ENCODE measurements around the gene PRKAG2. TPM values are rescaled to one million over a fixed set of nuclear protein-coding genes. Genes with fewer than 3 reads are reported as not detected.

The PRKAG2 gene
- polyA plus RNA-seq, 1 of the 3 experiments (the other 2 are of a cell fraction), result 51.6 TPM

DNA sequence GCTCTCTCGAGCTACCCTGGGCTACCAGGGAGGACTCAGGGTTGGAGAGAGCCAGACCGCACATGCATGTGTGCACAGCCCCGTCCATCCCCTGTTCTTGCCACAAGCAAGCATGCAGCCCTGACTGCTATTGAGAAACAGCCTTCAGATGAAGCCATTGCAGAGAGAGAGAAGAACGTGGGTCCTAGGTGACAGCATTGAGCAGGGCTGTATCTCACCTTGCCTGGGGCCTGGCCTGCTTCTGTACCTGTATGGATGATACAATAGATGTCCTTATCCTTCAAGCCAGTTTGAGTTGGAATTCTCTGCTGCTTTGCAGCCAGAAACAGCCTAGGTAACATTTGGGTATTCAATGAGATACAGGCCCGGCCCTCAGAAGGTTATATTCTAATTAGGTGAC, 229.9 kb downstream of the PRKAG2 start:
- 58% methylated on average over 5 of the region's 5 CpGs for WGBS (ENCODE audit: low lambda C conversion rate)
- DNase-seq, result no peak
- H3K4me1 ChIP-seq (ENCODE audit: control insufficient read depth in 1 of 2, insufficient read depth in 2 of 2, low read depth in 1 of 2, low read length in 1 of 2), result peaks cover 0 to 10% of the 10 kb centered on the region in 2 experiments; a peak in 1 of 4 replicates
- ChIA-PET POLR2A (no interaction called here), CTCF (interaction anchor here (0.7 to 8.2 kb wide), 4 partner anchors 14 to 111 kb away, joined by 3 to 66 read pairs (median 4); no protein-coding TSS in a partner anchor)
- H4K20me1 ChIP-seq (ENCODE audit: insufficient read depth), result no peaks in the 10 kb centered on the region
- H3K79me2 ChIP-seq (ENCODE audit: insufficient read depth), result no peaks in the 10 kb centered on the region
- H3K27ac ChIP-seq (ENCODE audit: low read depth in 2 of 2, low read length in 1 of 2), result no peak overlapping the region
- no peak overlapping the region for H2AFZ ChIP-seq (ENCODE audit: low read depth)
- H3K4me2 ChIP-seq, result no peak overlapping the region
- TF ChIP-seq EP300 (IDR thresholded peaks at IDR 0.05; ENCODE audit: borderline replicate concordance in 1 of 2, low read depth in 1 of 2, low read length in 1 of 2) (no peak), RFX5 (IDR thresholded peaks at IDR 0.05; ENCODE audit: low read length) (no peak), RCOR1 (IDR thresholded peaks at IDR 0.05; ENCODE audit: low read length) (no peak), ELF1 (IDR thresholded peaks at IDR 0.05) (no peak)
- TF ChIP-seq, protein P1, sequence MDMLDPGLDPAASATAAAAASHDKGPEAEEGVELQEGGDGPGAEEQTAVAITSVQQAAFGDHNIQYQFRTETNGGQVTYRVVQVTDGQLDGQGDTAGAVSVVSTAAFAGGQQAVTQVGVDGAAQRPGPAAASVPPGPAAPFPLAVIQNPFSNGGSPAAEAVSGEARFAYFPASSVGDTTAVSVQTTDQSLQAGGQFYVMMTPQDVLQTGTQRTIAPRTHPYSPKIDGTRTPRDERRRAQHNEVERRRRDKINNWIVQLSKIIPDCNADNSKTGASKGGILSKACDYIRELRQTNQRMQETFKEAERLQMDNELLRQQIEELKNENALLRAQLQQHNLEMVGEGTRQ (IDR thresholded peaks at IDR 0.05; ENCODE audit: borderline replicate concordance, low read depth, low read length), result no peak
- TF ChIP-seq, protein P2, sequence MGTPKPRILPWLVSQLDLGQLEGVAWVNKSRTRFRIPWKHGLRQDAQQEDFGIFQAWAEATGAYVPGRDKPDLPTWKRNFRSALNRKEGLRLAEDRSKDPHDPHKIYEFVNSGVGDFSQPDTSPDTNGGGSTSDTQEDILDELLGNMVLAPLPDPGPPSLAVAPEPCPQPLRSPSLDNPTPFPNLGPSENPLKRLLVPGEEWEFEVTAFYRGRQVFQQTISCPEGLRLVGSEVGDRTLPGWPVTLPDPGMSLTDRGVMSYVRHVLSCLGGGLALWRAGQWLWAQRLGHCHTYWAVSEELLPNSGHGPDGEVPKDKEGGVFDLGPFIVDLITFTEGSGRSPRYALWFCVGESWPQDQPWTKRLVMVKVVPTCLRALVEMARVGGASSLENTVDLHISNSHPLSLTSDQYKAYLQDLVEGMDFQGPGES (IDR thresholded peaks at IDR 0.05; ENCODE audit: low read depth, low read length), result no peak
- H3K27me3 ChIP-seq (ENCODE audit: insufficient read depth), result no peaks in the 10 kb centered on the region
- no peak overlapping the region for H3K4me3 ChIP-seq (ENCODE audit: low read depth in 2 of 2, low read length in 1 of 2)
- no peaks in the 10 kb centered on the region for H3K9me3 ChIP-seq
- H3K9me2 ChIP-seq, result no peaks in the 10 kb centered on the region
- peaks cover 0 to 3% of the 10 kb centered on the region in 2 experiments for H3K36me3 ChIP-seq (replicated peaks in 1 of 2; ENCODE audit: control insufficient read depth in 1 of 2, insufficient read depth in 2 of 2, low read length in 1 of 2)
- H3F3A ChIP-seq (replicated peaks; ENCODE audit: insufficient read depth), result peaks cover 16% of the 10 kb centered on the region
- H3K9ac ChIP-seq, result no peak overlapping the region

DNA sequence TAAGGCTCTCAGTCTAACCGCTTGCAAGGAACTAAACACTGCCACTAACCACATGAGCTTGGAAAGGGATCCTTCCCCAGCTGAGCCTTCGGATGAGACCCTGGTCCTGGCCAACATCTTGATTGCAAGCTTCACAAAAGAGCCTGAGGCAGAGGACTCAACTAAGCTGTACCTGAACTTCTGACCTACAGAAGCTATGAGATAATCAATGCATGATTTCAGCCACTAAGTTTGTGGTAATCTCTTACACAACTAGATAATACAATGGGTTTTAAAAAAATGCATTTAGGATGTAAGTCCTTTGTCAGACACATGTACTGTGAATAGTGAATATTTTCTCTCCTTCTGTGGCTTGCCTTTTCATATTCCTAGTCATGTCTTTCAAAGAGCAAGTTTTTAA, 231.6 kb downstream of the PRKAG2 start:
- ChIA-PET CTCF (interaction anchor here (0.6 to 8.2 kb wide), 3 partner anchors 12 to 1091 kb away, joined by 3 to 66 read pairs (median 5); no protein-coding TSS in a partner anchor), POLR2A (no interaction called here)
- Histone ChIP-seq H2AFZ (ENCODE audit: low read depth) (no peak overlapping the region), H3K79me2 (ENCODE audit: insufficient read depth) (no peaks in the 10 kb centered on the region), H3K27ac (ENCODE audit: low read depth in 2 of 2, low read length in 1 of 2) (no peak overlapping the region), H3K9ac (no peak overlapping the region), H3K9me2 (no peaks in the 10 kb centered on the region), H3K9me3 (no peaks in the 10 kb centered on the region), H3K4me1 (ENCODE audit: control insufficient read depth in 1 of 2, insufficient read depth in 2 of 2, low read depth in 1 of 2, low read length in 1 of 2) (no peaks in the 10 kb centered on the region), H3K36me3 (replicated peaks in 1 of 2; ENCODE audit: control insufficient read depth in 1 of 2, insufficient read depth in 2 of 2, low read length in 1 of 2) (peaks cover 0 to 3% of the 10 kb centered on the region in 2 experiments), H3F3A (replicated peaks; ENCODE audit: insufficient read depth) (peaks cover 6% of the 10 kb centered on the region), H3K4me2 (no peak overlapping the region), H3K27me3 (ENCODE audit: insufficient read depth) (no peaks in the 10 kb centered on the region), H4K20me1 (ENCODE audit: insufficient read depth) (no peaks in the 10 kb centered on the region), H3K4me3 (ENCODE audit: low read depth in 2 of 2, low read length in 1 of 2) (no peak overlapping the region)
- 88% methylated on average over 2 of the region's 2 CpGs for WGBS (ENCODE audit: low lambda C conversion rate)
- TF ChIP-seq NFIC (IDR thresholded peaks at IDR 0.05; ENCODE audit: borderline replicate concordance), result no peak
- TF ChIP-seq EP300 (IDR thresholded peaks at IDR 0.05; ENCODE audit: borderline replicate concordance in 1 of 2, low read depth in 1 of 2, low read length in 1 of 2), result no peak
- TF ChIP-seq FOXJ3 (CRISPR knock-in tag; IDR thresholded peaks at IDR 0.05), result no peak
- TF ChIP-seq, protein P3, sequence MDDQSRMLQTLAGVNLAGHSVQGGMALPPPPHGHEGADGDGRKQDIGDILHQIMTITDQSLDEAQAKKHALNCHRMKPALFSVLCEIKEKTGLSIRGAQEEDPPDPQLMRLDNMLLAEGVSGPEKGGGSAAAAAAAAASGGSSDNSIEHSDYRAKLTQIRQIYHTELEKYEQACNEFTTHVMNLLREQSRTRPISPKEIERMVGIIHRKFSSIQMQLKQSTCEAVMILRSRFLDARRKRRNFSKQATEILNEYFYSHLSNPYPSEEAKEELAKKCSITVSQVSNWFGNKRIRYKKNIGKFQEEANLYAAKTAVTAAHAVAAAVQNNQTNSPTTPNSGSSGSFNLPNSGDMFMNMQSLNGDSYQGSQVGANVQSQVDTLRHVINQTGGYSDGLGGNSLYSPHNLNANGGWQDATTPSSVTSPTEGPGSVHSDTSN (IDR thresholded peaks at IDR 0.05), result no peak
- TF ChIP-seq RXRA (IDR thresholded peaks at IDR 0.05; ENCODE audit: borderline replicate concordance, low read depth), result no peak
- no peak for TF ChIP-seq GATA2 (CRISPR knock-in tag; IDR thresholded peaks at IDR 0.05)
- TF ChIP-seq RAD21 (IDR thresholded peaks at IDR 0.05; ENCODE audit: low read length), result no peak
- no peak for TF ChIP-seq MEF2A (IDR thresholded peaks at IDR 0.05; ENCODE audit: borderline replicate concordance, low read depth)
- TF ChIP-seq ELF1 (IDR thresholded peaks at IDR 0.05), result no peak
- TF ChIP-seq, protein P4, sequence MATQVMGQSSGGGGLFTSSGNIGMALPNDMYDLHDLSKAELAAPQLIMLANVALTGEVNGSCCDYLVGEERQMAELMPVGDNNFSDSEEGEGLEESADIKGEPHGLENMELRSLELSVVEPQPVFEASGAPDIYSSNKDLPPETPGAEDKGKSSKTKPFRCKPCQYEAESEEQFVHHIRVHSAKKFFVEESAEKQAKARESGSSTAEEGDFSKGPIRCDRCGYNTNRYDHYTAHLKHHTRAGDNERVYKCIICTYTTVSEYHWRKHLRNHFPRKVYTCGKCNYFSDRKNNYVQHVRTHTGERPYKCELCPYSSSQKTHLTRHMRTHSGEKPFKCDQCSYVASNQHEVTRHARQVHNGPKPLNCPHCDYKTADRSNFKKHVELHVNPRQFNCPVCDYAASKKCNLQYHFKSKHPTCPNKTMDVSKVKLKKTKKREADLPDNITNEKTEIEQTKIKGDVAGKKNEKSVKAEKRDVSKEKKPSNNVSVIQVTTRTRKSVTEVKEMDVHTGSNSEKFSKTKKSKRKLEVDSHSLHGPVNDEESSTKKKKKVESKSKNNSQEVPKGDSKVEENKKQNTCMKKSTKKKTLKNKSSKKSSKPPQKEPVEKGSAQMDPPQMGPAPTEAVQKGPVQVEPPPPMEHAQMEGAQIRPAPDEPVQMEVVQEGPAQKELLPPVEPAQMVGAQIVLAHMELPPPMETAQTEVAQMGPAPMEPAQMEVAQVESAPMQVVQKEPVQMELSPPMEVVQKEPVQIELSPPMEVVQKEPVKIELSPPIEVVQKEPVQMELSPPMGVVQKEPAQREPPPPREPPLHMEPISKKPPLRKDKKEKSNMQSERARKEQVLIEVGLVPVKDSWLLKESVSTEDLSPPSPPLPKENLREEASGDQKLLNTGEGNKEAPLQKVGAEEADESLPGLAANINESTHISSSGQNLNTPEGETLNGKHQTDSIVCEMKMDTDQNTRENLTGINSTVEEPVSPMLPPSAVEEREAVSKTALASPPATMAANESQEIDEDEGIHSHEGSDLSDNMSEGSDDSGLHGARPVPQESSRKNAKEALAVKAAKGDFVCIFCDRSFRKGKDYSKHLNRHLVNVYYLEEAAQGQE (IDR thresholded peaks at IDR 0.05; ENCODE audit: low read depth, low read length), result no peak
- TF ChIP-seq YY1 (IDR thresholded peaks at IDR 0.05; ENCODE audit: low read depth), result no peak
- TF ChIP-seq CHD2 (IDR thresholded peaks at IDR 0.05; ENCODE audit: low read length, partially characterized antibody), result no peak
- no peak for DNase-seq
